Neural cell (in vitro differentiated cells): ENCODE measurements around the gene TBC1D9. TPM values are rescaled to one million over a fixed set of nuclear protein-coding genes. Genes with fewer than 3 reads are reported as not detected.

Experiments used
- H2AFZ ChIP-seq: fragments of 200-600, 300-800 bp; sonication (generic), shearing (Covaris generic); 2 replicates; pipeline ENCODE4 v1.6.0; 2014; ENCODE audit warnings: low read depth, mild to moderate bottlenecking, antibody characterized with exemption, low read length, moderate library complexity
- H3F3A ChIP-seq: fragments of 200-600 bp; shearing (Covaris generic); 2 replicates; pipeline ENCODE4 v1.6.1; 2016; ENCODE audit warnings: mild to moderate bottlenecking, moderate library complexity, mixed read lengths, antibody characterized with exemption, low read length; ENCODE audit not compliant: insufficient read depth, poor library complexity, severe bottlenecking
- H3K27ac ChIP-seq: fragments of 200-600, 300-800 bp; sonication (generic), shearing (Covaris generic); 2 replicates; pipeline ENCODE4 v1.5.1; 2014; ENCODE audit warnings: mild to moderate bottlenecking, low read length, moderate library complexity
- H3K27me3 ChIP-seq: fragments of 300-800, 200-600 bp; sonication (generic), shearing (Covaris generic); 2 replicates; pipeline ENCODE4 v1.6.0; 2014; ENCODE audit warnings: mild to moderate bottlenecking, low read depth, low read length, moderate library complexity; ENCODE audit not compliant: insufficient read depth
- H3K36me3 ChIP-seq: fragments of 300-800, 200-600 bp; sonication (generic), shearing (Covaris generic); 2 replicates; pipeline ENCODE4 v1.5.1; 2014; ENCODE audit warnings: mild to moderate bottlenecking, antibody characterized with exemption, low read length, moderate library complexity; ENCODE audit not compliant: insufficient read depth
- H3K4me2 ChIP-seq: fragments of 300-800, 200-600 bp; sonication (generic), shearing (Covaris generic); 2 replicates; pipeline ENCODE4 v1.6.0; 2014; ENCODE audit warnings: mild to moderate bottlenecking, low read length
- H3K4me3 ChIP-seq: fragments of 300-800, 200-600 bp; sonication (generic), shearing (Covaris generic); 2 replicates; pipeline ENCODE4 v1.5.1; 2014; ENCODE audit warnings: mild to moderate bottlenecking, low read length, moderate library complexity
- H3K79me2 ChIP-seq: fragments of 200-600 bp; shearing (Covaris generic); replicated peaks from 2 replicates; pipeline ENCODE4 v1.6.0; 2014; ENCODE audit warnings: mild to moderate bottlenecking, low read length, moderate library complexity; ENCODE audit not compliant: insufficient read depth
- H3K9ac ChIP-seq: fragments of 300-800, 200-600 bp; sonication (generic), shearing (Covaris generic); 2 replicates; pipeline ENCODE4 v1.6.1; 2016; ENCODE audit warnings: mild to moderate bottlenecking, low read length, mixed read lengths
- H3K9me2 ChIP-seq: fragments of 200-600 bp; shearing (Covaris generic); 2 replicates; pipeline ENCODE4 v1.6.1; 2016; ENCODE audit warnings: mild to moderate bottlenecking, low read length, mixed read lengths; ENCODE audit not compliant: insufficient read depth
- H3K9me3 ChIP-seq: fragments of 200-600, 300-800 bp; sonication (generic), shearing (Covaris generic); 2 replicates; pipeline ENCODE4 v1.6.1; 2016; ENCODE audit warnings: mild to moderate bottlenecking, mixed run types, low read length, moderate library complexity, mixed read lengths
- H4K20me1 ChIP-seq: fragments of 200-600 bp; shearing (Covaris generic); 2 replicates; pipeline ENCODE4 v1.6.1; 2016; ENCODE audit warnings: mild to moderate bottlenecking, mixed run types; ENCODE audit not compliant: insufficient read depth
- EP300 ChIP-seq: fragments of 450-650 bp; conservative IDR thresholded peaks from 2 replicates; pipeline ENCODE4 v1.6.1; 2014; ENCODE audit warnings: antibody characterized with exemption, mild to moderate bottlenecking, moderate library complexity; ENCODE audit not compliant: poor library complexity, severe bottlenecking
- EZH2 ChIP-seq: fragments of 200-600, 300-800 bp; shearing (Covaris generic), sonication (generic); IDR thresholded peaks from 2 replicates; pipeline ENCODE4 v1.6.1; 2014; ENCODE audit warnings: antibody characterized with exemption, low read length, borderline replicate concordance, mild to moderate bottlenecking; ENCODE audit not compliant: insufficient read depth, poor library complexity, severe bottlenecking
- MXI1 ChIP-seq: fragments of 450-650 bp; conservative IDR thresholded peaks from 2 replicates; pipeline ENCODE4 v1.6.1; 2014; ENCODE audit warnings: antibody characterized with exemption, mild to moderate bottlenecking; ENCODE audit not compliant: poor library complexity, severe bottlenecking
- POLR2AphosphoS5 ChIP-seq: IDR thresholded peaks from 2 replicates; pipeline ENCODE4 v1.6.1; 2012
- RAD21 ChIP-seq: fragments of 450-650 bp; conservative IDR thresholded peaks from 2 replicates; pipeline ENCODE4 v1.6.1; 2014; ENCODE audit warnings: antibody characterized with exemption, mild to moderate bottlenecking, moderate library complexity
- SMC3 ChIP-seq: fragments of 450-650 bp; conservative IDR thresholded peaks from 2 replicates; pipeline ENCODE4 v1.6.1; 2014; ENCODE audit warnings: antibody characterized with exemption, mild to moderate bottlenecking, moderate library complexity; ENCODE audit not compliant: poor library complexity
- TAF1 ChIP-seq: IDR thresholded peaks from 2 replicates; pipeline ENCODE4 v1.6.1; 2012; ENCODE audit warnings: low read depth
- polyA plus RNA-seq: library from polyadenylated mRNA; depleted of rRNA; stranded (reverse); fragments of >200 nt; gene quantifications from 2 replicates; pipeline ENCODE4 v1.2.3, GENCODE V29; 2014
- TF ChIP-seq, protein P1 (sequence below): fragments of 450-650 bp; IDR thresholded peaks from 2 replicates; pipeline ENCODE4 v1.5.1; 2014; ENCODE audit warnings: antibody characterized with exemption, mild to moderate bottlenecking, moderate library complexity; ENCODE audit not compliant: poor library complexity, severe bottlenecking
- TF ChIP-seq, protein P2 (sequence below): IDR thresholded peaks from 2 replicates; pipeline ENCODE4 v1.6.1; 2012; ENCODE audit warnings: borderline replicate concordance

The TBC1D9 gene
- polyA plus RNA-seq, 1 donor from 2014 or later, result 42.8 TPM

DNA sequence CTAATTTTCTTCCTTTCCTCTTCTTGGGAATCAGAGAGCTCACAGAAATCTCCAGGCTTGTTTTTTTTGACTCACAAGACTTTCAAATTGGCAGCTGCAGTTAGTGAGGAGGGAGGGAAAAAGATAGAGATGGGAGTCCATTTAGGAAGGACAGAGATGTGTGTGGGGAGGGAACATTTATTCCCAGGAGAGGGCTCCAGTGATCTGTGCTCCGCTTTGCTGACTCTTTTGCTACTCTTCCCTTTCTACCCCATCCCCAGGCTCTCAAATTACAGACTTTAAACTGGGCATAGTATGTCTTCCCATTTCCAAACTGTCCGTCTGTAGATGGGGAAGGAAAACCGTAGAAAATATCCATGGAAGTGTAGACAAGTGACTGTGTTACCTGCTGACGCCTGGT is 148.3 kb downstream of the TBC1D9 start:
- no peaks in the 10 kb centered on the region for H3K36me3 ChIP-seq
- H3F3A ChIP-seq, result no peaks in the 10 kb centered on the region
- H3K9ac ChIP-seq, result no peak overlapping the region
- H3K9me3 ChIP-seq, result no peaks in the 10 kb centered on the region
- H2AFZ ChIP-seq, result no peak overlapping the region
- no peak overlapping the region for H3K4me3 ChIP-seq
- H3K9me2 ChIP-seq, result no peaks in the 10 kb centered on the region
- H3K4me2 ChIP-seq, result no peak overlapping the region
- no peak overlapping the region for H3K27ac ChIP-seq
- TF ChIP-seq POLR2AphosphoS5, result no peak
- TF ChIP-seq EP300, result no peak
- TF ChIP-seq TAF1, result no peak
- TF ChIP-seq EZH2, result no peak
- TF ChIP-seq RAD21, result no peak
- TF ChIP-seq, protein P1, sequence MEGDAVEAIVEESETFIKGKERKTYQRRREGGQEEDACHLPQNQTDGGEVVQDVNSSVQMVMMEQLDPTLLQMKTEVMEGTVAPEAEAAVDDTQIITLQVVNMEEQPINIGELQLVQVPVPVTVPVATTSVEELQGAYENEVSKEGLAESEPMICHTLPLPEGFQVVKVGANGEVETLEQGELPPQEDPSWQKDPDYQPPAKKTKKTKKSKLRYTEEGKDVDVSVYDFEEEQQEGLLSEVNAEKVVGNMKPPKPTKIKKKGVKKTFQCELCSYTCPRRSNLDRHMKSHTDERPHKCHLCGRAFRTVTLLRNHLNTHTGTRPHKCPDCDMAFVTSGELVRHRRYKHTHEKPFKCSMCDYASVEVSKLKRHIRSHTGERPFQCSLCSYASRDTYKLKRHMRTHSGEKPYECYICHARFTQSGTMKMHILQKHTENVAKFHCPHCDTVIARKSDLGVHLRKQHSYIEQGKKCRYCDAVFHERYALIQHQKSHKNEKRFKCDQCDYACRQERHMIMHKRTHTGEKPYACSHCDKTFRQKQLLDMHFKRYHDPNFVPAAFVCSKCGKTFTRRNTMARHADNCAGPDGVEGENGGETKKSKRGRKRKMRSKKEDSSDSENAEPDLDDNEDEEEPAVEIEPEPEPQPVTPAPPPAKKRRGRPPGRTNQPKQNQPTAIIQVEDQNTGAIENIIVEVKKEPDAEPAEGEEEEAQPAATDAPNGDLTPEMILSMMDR, result no peak
- TF ChIP-seq MXI1, result no peak
- TF ChIP-seq, protein P2, sequence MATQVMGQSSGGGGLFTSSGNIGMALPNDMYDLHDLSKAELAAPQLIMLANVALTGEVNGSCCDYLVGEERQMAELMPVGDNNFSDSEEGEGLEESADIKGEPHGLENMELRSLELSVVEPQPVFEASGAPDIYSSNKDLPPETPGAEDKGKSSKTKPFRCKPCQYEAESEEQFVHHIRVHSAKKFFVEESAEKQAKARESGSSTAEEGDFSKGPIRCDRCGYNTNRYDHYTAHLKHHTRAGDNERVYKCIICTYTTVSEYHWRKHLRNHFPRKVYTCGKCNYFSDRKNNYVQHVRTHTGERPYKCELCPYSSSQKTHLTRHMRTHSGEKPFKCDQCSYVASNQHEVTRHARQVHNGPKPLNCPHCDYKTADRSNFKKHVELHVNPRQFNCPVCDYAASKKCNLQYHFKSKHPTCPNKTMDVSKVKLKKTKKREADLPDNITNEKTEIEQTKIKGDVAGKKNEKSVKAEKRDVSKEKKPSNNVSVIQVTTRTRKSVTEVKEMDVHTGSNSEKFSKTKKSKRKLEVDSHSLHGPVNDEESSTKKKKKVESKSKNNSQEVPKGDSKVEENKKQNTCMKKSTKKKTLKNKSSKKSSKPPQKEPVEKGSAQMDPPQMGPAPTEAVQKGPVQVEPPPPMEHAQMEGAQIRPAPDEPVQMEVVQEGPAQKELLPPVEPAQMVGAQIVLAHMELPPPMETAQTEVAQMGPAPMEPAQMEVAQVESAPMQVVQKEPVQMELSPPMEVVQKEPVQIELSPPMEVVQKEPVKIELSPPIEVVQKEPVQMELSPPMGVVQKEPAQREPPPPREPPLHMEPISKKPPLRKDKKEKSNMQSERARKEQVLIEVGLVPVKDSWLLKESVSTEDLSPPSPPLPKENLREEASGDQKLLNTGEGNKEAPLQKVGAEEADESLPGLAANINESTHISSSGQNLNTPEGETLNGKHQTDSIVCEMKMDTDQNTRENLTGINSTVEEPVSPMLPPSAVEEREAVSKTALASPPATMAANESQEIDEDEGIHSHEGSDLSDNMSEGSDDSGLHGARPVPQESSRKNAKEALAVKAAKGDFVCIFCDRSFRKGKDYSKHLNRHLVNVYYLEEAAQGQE, result no peak
- no peak for TF ChIP-seq SMC3
- no peaks in the 10 kb centered on the region for H3K27me3 ChIP-seq
- H3K79me2 ChIP-seq, result no peaks in the 10 kb centered on the region
- H4K20me1 ChIP-seq, result no peaks in the 10 kb centered on the region

DNA sequence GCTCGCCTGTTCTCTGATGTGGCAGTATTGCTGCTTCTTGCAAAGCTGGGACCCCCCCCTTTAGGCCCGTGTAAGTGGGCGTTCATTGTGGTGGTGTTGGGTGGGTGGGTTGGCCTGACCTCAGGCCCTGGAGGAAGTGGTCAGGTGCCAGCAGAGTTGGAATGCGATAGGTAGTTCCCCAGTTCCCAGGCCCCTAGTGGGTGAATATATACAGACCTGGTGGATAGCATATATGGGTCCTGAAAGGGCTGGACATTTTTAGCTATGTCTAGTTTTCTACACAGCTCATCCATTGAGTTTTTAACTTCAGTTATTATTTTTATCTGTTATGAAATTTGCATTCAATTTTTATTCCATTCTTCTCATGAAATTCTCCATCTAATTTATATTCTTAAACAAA is 151.6 kb downstream of the TBC1D9 start:
- Histone ChIP-seq H3K36me3 (no peaks in the 10 kb centered on the region), H3K9me3 (no peaks in the 10 kb centered on the region), H3K4me2 (no peak overlapping the region), H3K4me3 (no peak overlapping the region), H3K79me2 (no peaks in the 10 kb centered on the region), H4K20me1 (no peaks in the 10 kb centered on the region), H3K9me2 (no peaks in the 10 kb centered on the region), H3K27me3 (no peaks in the 10 kb centered on the region), H3K27ac (no peak overlapping the region), H2AFZ (no peak overlapping the region), H3F3A (no peaks in the 10 kb centered on the region), H3K9ac (no peak overlapping the region)
- no peak for TF ChIP-seq SMC3
- no peak for TF ChIP-seq RAD21
- no peak for TF ChIP-seq POLR2AphosphoS5
- no peak for TF ChIP-seq TAF1
- TF ChIP-seq MXI1, result no peak
- no peak for TF ChIP-seq EZH2
- TF ChIP-seq, protein P1, result no peak
- TF ChIP-seq, protein P2, result no peak
- TF ChIP-seq EP300, result no peak
